22Rv1 (cell line): ENCODE data around the gene TTYH2.

Source experiments
- CTCF ChIP-seq: fragments of 450-650 bp; IDR thresholded peaks from 2 replicates; pipeline ENCODE4 v1.5.1; 2017; ENCODE audit warnings: mild to moderate bottlenecking
- ZFX ChIP-seq: fragments of 450-650 bp; IDR thresholded peaks from 2 replicates; pipeline ENCODE4 v1.6.1; 2017; ENCODE audit warnings: antibody characterized with exemption, borderline replicate concordance

GRCh38 chr17:74230896-74231295 is 17.5 kb downstream of the TTYH2 start:
- TF ChIP-seq CTCF (no peak), ZFX (no peak)
